ENCODE results near the gene CCDC9B.

DNA sequence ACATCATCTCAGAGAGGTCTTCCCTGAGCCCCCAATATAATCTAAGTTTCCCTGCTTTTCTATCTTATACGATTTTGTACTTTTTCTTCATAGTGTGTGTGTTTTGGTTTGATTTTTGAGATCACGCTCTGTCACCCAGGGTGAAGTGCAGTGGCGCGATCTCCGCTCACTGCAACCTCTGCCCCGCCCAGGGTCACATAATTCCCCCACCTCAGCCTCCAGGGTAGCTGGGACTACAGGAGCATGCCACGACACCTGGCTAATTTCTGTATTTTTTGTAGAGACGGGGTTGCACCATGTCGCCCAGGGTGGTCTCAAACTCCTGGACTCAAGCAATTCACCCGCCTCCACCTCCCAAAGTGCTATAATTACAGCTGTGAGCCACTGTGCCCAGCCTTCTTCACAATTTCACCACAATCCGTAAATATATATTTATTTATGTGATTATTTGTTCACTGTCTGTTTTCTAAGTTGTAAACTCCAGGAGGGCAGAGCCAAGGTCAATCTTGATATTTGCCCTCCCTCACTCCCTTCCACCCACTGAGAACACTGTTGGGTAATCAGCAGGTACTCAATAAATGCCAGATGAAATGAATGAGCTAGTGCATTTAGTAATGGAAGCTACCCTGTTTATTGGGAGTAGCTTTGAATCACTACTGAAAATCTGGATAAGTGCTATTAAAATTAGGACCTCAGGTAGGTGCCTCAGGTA lies 41.2 kb upstream of the CCDC9B start:
- TF ChIP-seq POLR2AphosphoS5 (IDR thresholded peaks at IDR 0.05; ENCODE audit: borderline replicate concordance, low read depth, low read length) (no peak), EZH2 (IDR thresholded peaks at IDR 0.05) (no peak), FOXP2 (optimal IDR thresholded peaks at IDR 0.05; ENCODE audit: control extremely low read depth, extremely low read length, insufficient read depth) (no peak)
